HepG2 (cell line): ENCODE data around the gene KIRREL3. TPM values are rescaled to one million over a fixed set of nuclear protein-coding genes. Genes with fewer than 3 reads are reported as not detected.

ENCODE experiments used
- ATAC-seq: fragments of 200-7000 bp; cut with Tn5 transposase; 3 replicates; pipeline ENCODE4 v1.9.1; 2020; ENCODE audit warnings: mild to moderate bottlenecking, moderate library complexity
- BruUV-seq: library from RNA; stranded (reverse); fragments of 400-500 nt; replicated peaks from 2 replicates; lab custom pipeline; 2021; lab: Mats Ljungman, UMichigan
- CTCF ChIA-PET: fragments of 300-600 bp; formaldehyde crosslinking; extraction: SDS; loops from one replicate; lab custom pipeline; 2021; ENCODE audit warnings: low total read pairs, inconsistent platforms, low intra/inter-chr PET ratio; lab: Yijun Ruan, JAX
- POLR2A ChIA-PET: fragments of 350-600 bp; sonication (Branson Sonifier 250); formaldehyde crosslinking; loops from one replicate; lab custom pipeline; 2020; ENCODE audit warnings: antibody characterized with exemption, inconsistent platforms; lab: Yijun Ruan, JAX
- DNase-seq: peaks from one replicate; pipeline ENCODE4 v3.0.0-alpha.2; 2015; ENCODE audit warnings: low spot score
- FAIRE-seq: peaks from 3 replicates; lab custom pipeline; 2011; peaks lifted over from hg19 to GRCh38; lab: Jason Lieb, UNC
- H2AFZ ChIP-seq: one replicate; pipeline ENCODE4 v1.6.1; 2011; ENCODE audit warnings: low read length, inconsistent platforms
- H3K27ac ChIP-seq: fragments of 300-600 bp; 3 replicates; pipeline ENCODE4 v1.8.0; 2011; ENCODE audit warnings: mixed run types, mild to moderate bottlenecking, mixed read lengths, low read length, inconsistent platforms; ENCODE audit not compliant: insufficient read depth; ENCODE audit errors: extremely low read length
- H3K27me3 ChIP-seq, 2 experiments: fragments of 200-600 bp in 1 of 2; 2 replicates in 1 of 2; 3 replicates in 1 of 2; pipeline versions ENCODE4 v1.6.0 to v1.8.0; 2011; ENCODE audit warnings: low read length in 2 of 2, mild to moderate bottlenecking in 2 of 2, moderate library complexity in 2 of 2, inconsistent platforms in 1 of 2; ENCODE audit not compliant: insufficient read depth in 2 of 2, control insufficient read depth in 1 of 2
- H3K36me3 ChIP-seq, 2 experiments: fragments of 200-600 bp in 1 of 2; replicated peaks in 1 of 2; 2 replicates in 1 of 2; 3 replicates in 1 of 2; pipeline versions ENCODE4 v1.5.1 to v1.8.0; 2011; ENCODE audit warnings: low read length in 2 of 2, inconsistent platforms in 1 of 2; ENCODE audit not compliant: insufficient read depth in 2 of 2, control insufficient read depth in 1 of 2
- H3K4me1 ChIP-seq: 2 replicates; pipeline ENCODE4 v1.5.1; 2012; ENCODE audit warnings: low read length, inconsistent platforms; ENCODE audit not compliant: insufficient read depth
- H3K4me2 ChIP-seq: 2 replicates; pipeline ENCODE4 v1.6.0; 2011; ENCODE audit warnings: low read depth, low read length, inconsistent platforms
- H3K4me3 ChIP-seq, 3 experiments: fragments of 200-600 bp in 1 of 3; sonication (generic), shearing (Covaris generic) in 1 of 3; replicated peaks in 1 of 3; 2 replicates each; pipeline ENCODE4 v1.5.1; 2011 to 2016; ENCODE audit warnings: low read length in 3 of 3, inconsistent platforms in 2 of 3, low read depth in 2 of 3, mild to moderate bottlenecking in 2 of 3, control low read depth in 1 of 3, mixed read lengths in 1 of 3; ENCODE audit not compliant: insufficient read depth in 1 of 3
- H3K79me2 ChIP-seq: one replicate; pipeline ENCODE4 v1.6.1; 2011; ENCODE audit warnings: low read length, inconsistent platforms; ENCODE audit not compliant: insufficient read depth
- H3K9ac ChIP-seq: 2 replicates; pipeline ENCODE4 v1.6.0; 2011; ENCODE audit warnings: mild to moderate bottlenecking, low read depth, low read length, inconsistent platforms; ENCODE audit not compliant: insufficient read depth
- H3K9me3 ChIP-seq: 2 replicates; pipeline ENCODE4 v1.5.1; 2012; ENCODE audit warnings: mild to moderate bottlenecking, low read length
- H4K20me1 ChIP-seq: 2 replicates; pipeline ENCODE4 v1.6.0; 2011; ENCODE audit warnings: inconsistent platforms, mild to moderate bottlenecking, low read length, moderate library complexity; ENCODE audit not compliant: insufficient read depth
- FOXP1 ChIP-seq, 2 experiments: fragments of 450-650 bp in 1 of 2; IDR thresholded peaks; 2 replicates each; pipeline ENCODE4 v1.6.1; 2017 to 2018; ENCODE audit warnings: antibody characterized with exemption in 1 of 2
- NFATC3 ChIP-seq: sonication (generic); formaldehyde crosslinking; IDR thresholded peaks from 2 replicates; pipeline ENCODE4 v1.5.1; 2020; ENCODE audit warnings: mild to moderate bottlenecking, missing genetic modification reagents
- NFE2 ChIP-seq: sonication (generic); formaldehyde crosslinking; IDR thresholded peaks from 2 replicates; pipeline ENCODE4 v1.4.0; 2020; ENCODE audit warnings: missing genetic modification reagents
- NFE2L2 ChIP-seq: fragments of 150-350 bp; IDR thresholded peaks from 2 replicates; pipeline ENCODE4 v1.6.1; 2014; ENCODE audit warnings: low read length
- NONO ChIP-seq, 2 experiments: fragments of 450-650 bp in 1 of 2; sonication (generic) in 1 of 2; formaldehyde crosslinking in 1 of 2; IDR thresholded peaks in 1 of 2; conservative IDR thresholded peaks in 1 of 2; 2 replicates each; pipeline versions ENCODE4 v1.6.1 to v1.8.0; 2017 to 2022; ENCODE audit warnings: mild to moderate bottlenecking in 1 of 2, missing genetic modification reagents in 1 of 2, moderate library complexity in 1 of 2
- PREB ChIP-seq: sonication (generic); formaldehyde crosslinking; IDR thresholded peaks from 2 replicates; pipeline ENCODE4 v1.4.0; 2020; ENCODE audit warnings: missing genetic modification reagents
- RFXAP ChIP-seq: sonication (generic); formaldehyde crosslinking; IDR thresholded peaks from 2 replicates; pipeline ENCODE4 v1.4.0; 2020; ENCODE audit warnings: missing genetic modification reagents, borderline replicate concordance
- TBX3 ChIP-seq: fragments of 450-650 bp; IDR thresholded peaks from 2 replicates; pipeline ENCODE4 v1.6.1; 2017; ENCODE audit warnings: antibody characterized with exemption, mild to moderate bottlenecking, inconsistent platforms, borderline replicate concordance
- ZNF143 ChIP-seq: sonication (generic); formaldehyde crosslinking; IDR thresholded peaks from 2 replicates; pipeline ENCODE4 v1.4.0; 2020; ENCODE audit warnings: missing genetic modification reagents
- ZNF3 ChIP-seq: IDR thresholded peaks from 2 replicates; pipeline ENCODE4 v1.7.0; 2017; ENCODE audit warnings: inconsistent platforms
- ZNF44 ChIP-seq: sonication (generic); formaldehyde crosslinking; IDR thresholded peaks from 2 replicates; pipeline ENCODE4 v1.5.1; 2020; ENCODE audit warnings: mild to moderate bottlenecking, missing genetic modification reagents
- ZSCAN29 ChIP-seq: sonication (generic); formaldehyde crosslinking; conservative IDR thresholded peaks from 2 replicates; pipeline ENCODE4 v1.4.0; 2020; ENCODE audit warnings: mild to moderate bottlenecking, missing genetic modification reagents
- ZZZ3 ChIP-seq: sonication (generic); formaldehyde crosslinking; IDR thresholded peaks from 2 replicates; pipeline ENCODE4 v1.4.0; 2020; ENCODE audit warnings: missing genetic modification reagents, mild to moderate bottlenecking, borderline replicate concordance
- whole genome bisulfite sequencing: methylation state at CpG from one replicate; pipeline ENCODE4 v1.1.6; 2017; ENCODE audit warnings: low lambda C conversion rate; 5-methylcytosine and 5-hydroxymethylcytosine counted together
- in situ Hi-C: cut with HindIII; loops from 2 replicates; pipeline ENCODE4 v1.10.0; 2017; ENCODE audit warnings: low pct_unique_long_range_greater_than_20kb; ENCODE audit not compliant: extremely low pct_ligation_motif_present
- intact Hi-C: fragments of 100-400 bp; cut with micrococcal nuclease; formaldehyde crosslinking; loops from one replicate; pipeline ENCODE4 v1.10.0; 2022; ENCODE audit not compliant: unreplicated experiment
- polyA plus RNA-seq, 8 experiments: library from polyadenylated mRNA; depleted of rRNA in 3 of 8; stranded (reverse) in 7 of 8; unstranded in 1 of 8; fragments of >200 nt; fragmentation: Illumina TruSeq in 4 of 8; extraction: Trizol in 4 of 8; gene quantifications; 2 replicates each; pipeline versions ENCODE4 v1.2.1 to v1.2.3, GENCODE V29; 2011 to 2016; ENCODE audit warnings: low read depth in 4 of 8, missing spikeins in 1 of 8, mixed read lengths in 1 of 8; ENCODE audit not compliant: insufficient read depth in 1 of 8
- total RNA-seq, 5 experiments: library from RNA; depleted of rRNA; stranded (reverse); fragments of >200 nt; fragmentation: Illumina TruSeq; extraction: Trizol; gene quantifications; 2 replicates each; pipeline ENCODE4 v1.2.3, GENCODE V29; 2016; ENCODE audit warnings: low read depth in 1 of 5

The KIRREL3 gene
- total and polyA plus RNA-seq, 2 of the 13 experiments (the other 11 are each of a cell fraction or from before 2014, with no cell fraction given) = not detected

GRCh38 chr11:126673319-126673718, 327.3 kb downstream of the KIRREL3 start (continued):
- no peak for TF ChIP-seq NFE2L2
- no peak for TF ChIP-seq TBX3
- no peak for TF ChIP-seq NONO (IDR thresholded peaks at IDR 0.05)
- no peak for TF ChIP-seq NONO (CRISPR knock-in tag; conservative IDR thresholded peaks at IDR 0.05)
- no peak for TF ChIP-seq ZZZ3 (CRISPR knock-in tag)
- TF ChIP-seq, all 625 proteins: peak for 0

- FAIRE-seq = no peak
Measured at GRCh38 chr11:126669416-126669815, 331.2 kb downstream of the KIRREL3 start.

More at GRCh38 chr11:126669416-126669815, 331.2 kb downstream of the KIRREL3 start:
- Histone ChIP-seq H3K36me3 (no peaks in the 10 kb centered on the region), H4K20me1 (no peaks in the 10 kb centered on the region), H3K9me3 (no peaks in the 10 kb centered on the region), H3K4me3 (no peak overlapping the region), H3K9ac (no peak overlapping the region), H3K4me2 (no peak overlapping the region), H3K4me1 (no peaks in the 10 kb centered on the region), H2AFZ (no peak overlapping the region)
- intact Hi-C loops = no loop called here
- BruUV-seq = no TSS peak
- TF ChIP-seq FOXP1 (IDR thresholded peaks at IDR 0.05) = no peak
- TF ChIP-seq FOXP1 (CRISPR knock-in tag; IDR thresholded peaks at IDR 0.05) = no peak
- TF ChIP-seq ZNF3 (CRISPR knock-in tag) = no peak
- no peak for TF ChIP-seq NFATC3 (CRISPR knock-in tag)
- TF ChIP-seq RFXAP (CRISPR knock-in tag) = no peak
- TF ChIP-seq ZSCAN29 (CRISPR knock-in tag) = no peak
- TF ChIP-seq PREB (CRISPR knock-in tag) = no peak
- no peak for TF ChIP-seq ZNF143 (CRISPR knock-in tag)
- TF ChIP-seq ZNF44 (CRISPR knock-in tag) = no peak
- TF ChIP-seq NFE2 (CRISPR knock-in tag) = no peak
- TF ChIP-seq, all 625 proteins: peak for 0
- Histone ChIP-seq H3K27ac (no peak overlapping the region), H3K79me2 (no peaks in the 10 kb centered on the region), H3K27me3 (peaks cover 1 to 8% of the 10 kb centered on the region in 2 experiments; a peak in 2 of 5 replicates)
- no peak for ATAC-seq
- 16% methylated on average over 5 of the region's 5 CpGs for WGBS
- in situ Hi-C loops = no loop called here
- ChIA-PET POLR2A (no interaction called here), CTCF (no interaction called here)
- no peak for DNase-seq
